Measurements from ENCODE around the gene TRIM47.

TRIM47 gene

DNA sequence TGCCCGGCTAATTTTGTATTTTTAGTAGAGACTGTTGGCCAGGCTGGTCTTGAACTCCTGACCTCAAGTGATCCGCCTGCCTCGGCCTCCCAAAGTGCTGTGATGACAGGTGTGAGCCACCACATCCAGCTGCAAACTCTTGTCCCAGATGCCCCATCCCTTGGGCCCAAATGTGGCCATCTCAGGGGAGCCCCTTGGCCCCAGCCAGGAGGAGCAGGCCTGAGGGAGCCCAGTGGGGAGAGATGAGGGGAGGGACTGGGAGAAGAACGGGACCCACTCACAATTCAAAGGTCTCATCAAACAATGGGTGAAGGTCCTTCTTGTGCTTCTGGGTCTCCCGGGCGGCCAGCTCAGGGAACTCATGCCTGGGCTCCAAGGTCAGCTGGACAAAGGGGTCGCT, 48.6 kb downstream of the TRIM47 start:
- DNase-seq, result no peak

DNA sequence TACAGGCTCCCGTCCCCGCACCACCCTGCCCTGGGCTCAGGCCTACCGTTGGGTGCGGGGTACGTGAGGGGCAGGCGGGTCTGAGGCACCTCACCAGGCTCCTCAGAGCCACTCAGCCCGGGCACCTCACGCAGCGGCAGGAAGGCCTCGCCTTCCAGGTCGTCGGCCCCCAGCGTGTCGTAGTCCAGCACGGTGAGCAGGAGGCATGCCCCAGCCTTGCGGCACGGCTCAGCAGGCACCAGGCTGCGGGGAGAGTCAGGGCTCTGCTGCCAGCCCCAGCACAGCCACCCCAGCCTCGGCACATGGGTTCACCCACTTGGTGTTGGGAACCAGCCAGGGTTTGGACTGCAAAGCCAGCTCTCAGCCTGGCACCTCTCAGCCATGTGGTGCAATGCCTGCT, 49.6 kb downstream of the TRIM47 start:
- no peak for DNase-seq

DNA sequence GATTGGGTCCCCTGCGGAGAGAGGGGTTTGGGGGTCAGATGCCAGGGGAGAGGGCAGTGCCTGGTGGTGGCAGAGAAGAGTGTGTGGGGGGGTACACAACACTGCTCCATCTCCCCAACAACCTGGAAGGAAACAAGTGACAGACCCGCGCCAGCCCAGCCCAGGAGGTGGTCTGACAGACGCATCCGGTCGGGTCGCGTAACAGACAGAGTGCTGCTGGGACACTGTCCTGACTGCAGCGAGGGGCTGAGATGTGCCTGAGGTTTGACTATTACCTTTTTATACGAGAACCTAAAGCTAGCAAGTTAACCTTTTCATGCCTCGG, 50.3 kb downstream of the TRIM47 start:
- DNase-seq, result no peak

DNA sequence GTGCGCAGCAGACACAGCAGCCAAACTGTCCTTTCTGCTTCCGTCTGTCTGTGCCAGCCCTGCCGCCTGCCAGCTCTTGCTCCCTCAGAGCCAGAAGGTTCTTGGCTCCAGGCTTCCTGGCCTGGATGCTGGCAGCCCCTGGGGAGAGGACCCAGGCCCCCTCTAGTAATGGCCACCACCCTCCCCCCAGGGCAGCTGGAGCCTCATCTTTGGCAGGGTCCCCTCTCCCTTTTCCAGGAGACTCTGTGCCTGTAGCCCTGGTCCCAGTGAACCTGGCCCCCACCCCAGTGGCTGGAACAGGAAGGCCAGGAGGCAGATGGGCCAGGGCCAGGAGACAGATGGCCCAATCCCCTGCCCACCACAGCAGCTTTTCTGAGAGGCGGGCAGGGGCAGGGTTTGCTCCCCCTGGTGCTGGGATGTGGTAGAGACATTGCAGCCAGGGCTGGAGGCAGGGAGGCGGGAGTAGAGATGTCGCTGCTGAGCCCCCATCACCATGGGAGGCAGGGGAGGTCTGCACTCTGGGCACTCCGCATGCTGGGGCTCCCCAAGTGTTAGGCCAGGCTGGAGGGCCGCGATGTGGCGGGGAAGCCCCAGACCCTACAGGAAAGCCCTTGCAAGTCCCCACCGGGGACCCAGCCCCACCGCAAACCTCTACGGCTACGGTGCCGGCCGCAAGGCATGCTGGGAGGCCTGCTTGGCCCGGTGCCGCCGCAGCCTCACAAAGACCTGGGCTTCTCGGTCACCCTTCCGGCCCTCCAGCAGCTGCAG, 50.9 kb downstream of the TRIM47 start:
- DNase-seq, result peak in 1 of 3 experiments; percentile 17

DNA sequence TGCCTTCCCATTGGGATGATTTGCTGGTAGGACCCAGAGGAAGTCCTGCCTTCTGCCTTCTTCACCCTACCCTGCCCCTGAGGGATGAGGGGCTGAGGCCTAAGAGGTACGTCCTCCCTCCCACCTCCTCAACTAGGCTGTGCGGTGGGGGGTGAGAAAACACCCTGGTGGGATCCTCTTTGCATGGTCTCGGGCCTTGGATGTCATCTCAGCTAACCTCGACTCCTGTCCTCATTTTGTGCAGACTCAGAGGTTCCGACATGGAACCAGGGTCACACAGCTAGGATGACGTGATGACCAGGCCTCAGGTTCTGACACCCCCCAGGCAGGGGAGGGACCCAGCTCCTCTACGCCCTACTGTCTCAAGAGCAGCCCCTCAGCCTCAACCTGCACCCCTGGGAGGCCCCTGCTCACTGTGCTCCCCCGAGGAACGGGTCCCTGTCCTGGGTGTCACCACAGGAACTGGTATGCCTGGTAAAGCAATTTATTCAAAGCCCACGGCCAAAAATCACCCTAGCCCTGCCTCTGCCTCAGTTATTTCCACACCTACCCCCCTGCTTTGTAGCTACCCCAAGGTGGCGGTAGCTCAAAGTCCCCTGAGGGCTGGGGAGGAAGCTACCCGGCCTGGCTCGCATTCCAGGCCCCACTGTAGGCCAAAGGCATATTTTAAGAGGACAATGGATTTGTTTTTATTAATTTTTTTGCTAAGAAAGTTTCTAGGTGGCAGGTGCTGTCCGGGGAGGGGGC, 51.6 kb downstream of the TRIM47 start:
- no peak for DNase-seq

DNA sequence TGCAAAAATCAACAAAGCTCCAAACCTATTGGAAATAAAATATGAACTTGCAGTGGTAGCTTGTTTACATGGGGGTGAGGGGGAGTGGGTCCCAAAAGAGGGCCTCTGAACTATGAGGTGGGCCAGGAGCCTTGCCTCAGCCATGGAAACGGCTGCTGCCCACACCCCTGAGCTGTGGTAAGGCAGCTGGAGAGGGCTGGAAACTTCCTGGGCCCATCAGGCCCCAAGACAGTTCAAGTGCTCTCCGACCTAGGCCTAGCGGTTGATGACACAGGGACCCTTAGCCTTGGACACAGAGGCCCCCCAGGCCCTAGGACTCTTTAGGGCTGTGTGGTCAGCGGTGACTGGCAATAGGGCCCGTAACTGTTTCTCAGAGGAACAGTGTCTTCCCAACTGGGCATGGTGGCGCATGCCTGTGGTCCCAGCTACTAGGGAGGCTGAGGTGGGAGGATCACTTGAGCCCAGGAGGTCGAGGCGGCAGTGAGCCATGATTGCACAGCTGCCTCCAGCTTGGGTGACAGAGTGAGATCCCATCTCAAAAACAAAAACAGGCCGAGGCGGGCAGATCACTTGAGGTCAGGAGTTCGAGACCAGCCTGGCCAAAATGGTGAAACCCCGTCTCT, 52.5 kb downstream of the TRIM47 start:
- DNase-seq, result no peak

DNA sequence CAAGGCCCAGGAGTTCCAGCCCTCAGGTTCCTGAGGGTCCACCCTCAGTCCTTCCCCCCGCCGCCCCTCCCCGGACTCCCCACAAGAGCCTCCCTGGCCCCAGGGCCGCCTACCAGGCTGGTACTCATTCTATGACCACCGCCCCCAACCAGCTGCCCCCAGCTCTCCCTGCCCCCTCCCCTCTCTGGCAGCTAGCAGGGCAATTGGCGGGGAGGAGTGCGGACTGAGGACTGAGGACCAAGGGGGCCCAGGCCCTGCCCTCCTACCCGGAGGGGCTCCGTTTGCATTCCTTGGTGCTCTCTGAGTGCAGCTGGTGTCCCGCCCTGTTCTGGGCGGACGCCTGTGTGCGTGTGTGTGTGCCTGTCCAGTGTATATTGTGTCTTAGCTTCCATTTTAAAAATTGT, 53.2 kb downstream of the TRIM47 start:
- DNase-seq, result no peak

DNA sequence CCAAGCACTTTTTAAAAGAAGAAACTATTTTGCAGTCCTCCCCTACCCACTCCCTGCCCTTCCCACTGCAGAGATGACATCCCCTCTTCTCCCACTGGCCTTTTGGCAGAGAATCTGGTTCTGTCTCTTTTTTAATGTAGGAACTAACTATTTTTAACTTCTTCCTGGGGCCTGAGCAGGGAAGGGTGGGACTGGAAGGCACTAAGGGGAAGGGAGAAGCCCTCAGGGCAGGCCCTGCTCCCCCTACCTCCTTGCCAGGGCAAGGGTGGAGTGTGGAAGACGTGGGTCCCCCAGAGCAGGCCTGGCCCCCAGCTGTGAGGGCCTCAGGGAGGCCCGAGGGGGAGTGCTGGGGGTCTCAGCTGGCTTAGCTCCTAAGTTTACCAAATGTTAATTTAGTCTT, 53.7 kb downstream of the TRIM47 start:
- no peak for DNase-seq

Data from NCI-H1417 (cell line).